Neuronal stem cell (in vitro differentiated cells): Measurements from ENCODE around the gene MMP25.

Source experiments
- DNase-seq: peaks from one replicate; pipeline ENCODE4 v3.0.0-alpha.2; 2013; ENCODE audit warnings: low spot score
- H2AFZ ChIP-seq: one replicate; pipeline ENCODE4 v1.6.1; 2013; ENCODE audit warnings: mild to moderate bottlenecking, low read length, inconsistent platforms
- H2AK5ac ChIP-seq: 2 replicates; pipeline ENCODE4 v1.6.1; 2013; ENCODE audit warnings: low read depth, mild to moderate bottlenecking, inconsistent platforms, low read length, moderate library complexity, mixed read lengths
- H2BK120ac ChIP-seq: 2 replicates; pipeline ENCODE4 v1.6.1; 2013; ENCODE audit warnings: low read depth, mild to moderate bottlenecking, inconsistent platforms, low read length, moderate library complexity, mixed read lengths
- H2BK12ac ChIP-seq: one replicate; pipeline ENCODE4 v1.6.1; 2013; ENCODE audit warnings: low read length, inconsistent platforms
- H2BK15ac ChIP-seq: 2 replicates; pipeline ENCODE4 v1.6.1; 2013; ENCODE audit warnings: mild to moderate bottlenecking, low read length, inconsistent platforms, mixed read lengths
- H2BK5ac ChIP-seq: one replicate; pipeline ENCODE4 v1.6.1; 2013; ENCODE audit warnings: inconsistent platforms, mild to moderate bottlenecking, low read length, moderate library complexity
- H3K14ac ChIP-seq: one replicate; pipeline ENCODE4 v1.6.1; 2013; ENCODE audit warnings: low read length, inconsistent platforms
- H3K18ac ChIP-seq: 2 replicates; pipeline ENCODE4 v1.6.1; 2013; ENCODE audit warnings: low read length, inconsistent platforms
- H3K23ac ChIP-seq: 2 replicates; pipeline ENCODE4 v1.6.1; 2013; ENCODE audit warnings: low read depth, mild to moderate bottlenecking, mixed read lengths, low read length, inconsistent platforms; ENCODE audit not compliant: poor library complexity
- H3K27ac ChIP-seq: replicated peaks from 3 replicates; pipeline ENCODE4 v1.5.1; 2013; ENCODE audit warnings: low read length, inconsistent platforms
- H3K27me3 ChIP-seq, 3 experiments: 2 replicates each; pipeline ENCODE4 v1.6.1; 2013; ENCODE audit warnings: low read length in 3 of 3, mild to moderate bottlenecking in 2 of 3, inconsistent platforms in 1 of 3, low read depth in 1 of 3, mixed read lengths in 1 of 3, moderate library complexity in 1 of 3; ENCODE audit not compliant: control insufficient read depth in 3 of 3, insufficient read depth in 3 of 3
- H3K36me3 ChIP-seq, 2 donors: replicated peaks in 1 of 2; 2 replicates each; pipeline ENCODE4 v1.6.1; 2013; ENCODE audit warnings: low read length in 2 of 2; ENCODE audit not compliant: control insufficient read depth in 2 of 2, insufficient read depth in 2 of 2
- H3K4ac ChIP-seq: 2 replicates; pipeline ENCODE4 v1.6.1; 2013; ENCODE audit warnings: inconsistent platforms, mild to moderate bottlenecking, low read length, moderate library complexity
- H3K4me1 ChIP-seq, 2 donors: 1 replicate in 1 of 2; 2 replicates in 1 of 2; pipeline ENCODE4 v1.6.1; 2013; ENCODE audit warnings: low read length in 2 of 2, low read depth in 1 of 2; ENCODE audit not compliant: control insufficient read depth in 2 of 2, insufficient read depth in 1 of 2
- H3K4me2 ChIP-seq: one replicate; pipeline ENCODE4 v1.6.1; 2013; ENCODE audit warnings: mild to moderate bottlenecking, low read length, inconsistent platforms; ENCODE audit not compliant: insufficient read depth, poor library complexity, severe bottlenecking
- H3K4me3 ChIP-seq, 2 donors: 2 replicates each; pipeline ENCODE4 v1.5.1; 2013; ENCODE audit warnings: low read length in 2 of 2, mild to moderate bottlenecking in 2 of 2, inconsistent platforms in 1 of 2, moderate library complexity in 1 of 2
- H3K79me1 ChIP-seq: one replicate; pipeline ENCODE4 v1.6.1; 2013; ENCODE audit warnings: low read depth, mild to moderate bottlenecking, inconsistent platforms, low read length, moderate library complexity
- H3K9ac ChIP-seq: one replicate; pipeline ENCODE4 v1.6.1; 2013; ENCODE audit warnings: mild to moderate bottlenecking, low read depth, low read length, inconsistent platforms; ENCODE audit not compliant: poor library complexity
- H3K9me3 ChIP-seq, 2 donors: replicated peaks in 1 of 2; 2 replicates each; pipeline versions ENCODE3 to v1.6.1; 2013; ENCODE audit warnings: low read length in 2 of 2, mild to moderate bottlenecking in 2 of 2, inconsistent platforms in 1 of 2, low read depth in 1 of 2, mixed read lengths in 1 of 2, moderate library complexity in 1 of 2; ENCODE audit not compliant: control insufficient read depth in 2 of 2, insufficient read depth in 1 of 2
- H4K8ac ChIP-seq: one replicate; pipeline ENCODE4 v1.6.1; 2013; ENCODE audit warnings: low read depth, mild to moderate bottlenecking, inconsistent platforms, low read length, moderate library complexity
- H4K91ac ChIP-seq: one replicate; pipeline ENCODE4 v1.6.1; 2013; ENCODE audit warnings: low read length, low read depth, mild to moderate bottlenecking, inconsistent platforms; ENCODE audit not compliant: poor library complexity
- WGBS, 2 donors: extraction: QIAGEN DNeasy Blood & Tissue Kit; methylation state at CpG; one replicate each; pipeline ENCODE4 v1.1.7; 2013; ENCODE audit warnings: missing lambda C conversion rate in 2 of 2, mixed read lengths in 1 of 2; ENCODE audit not compliant: insufficient read length in 2 of 2, insufficient replicate concordance in 1 of 2; ENCODE audit errors: extremely low coverage in 2 of 2; 5-methylcytosine and 5-hydroxymethylcytosine counted together

Gene MMP25

DNA sequence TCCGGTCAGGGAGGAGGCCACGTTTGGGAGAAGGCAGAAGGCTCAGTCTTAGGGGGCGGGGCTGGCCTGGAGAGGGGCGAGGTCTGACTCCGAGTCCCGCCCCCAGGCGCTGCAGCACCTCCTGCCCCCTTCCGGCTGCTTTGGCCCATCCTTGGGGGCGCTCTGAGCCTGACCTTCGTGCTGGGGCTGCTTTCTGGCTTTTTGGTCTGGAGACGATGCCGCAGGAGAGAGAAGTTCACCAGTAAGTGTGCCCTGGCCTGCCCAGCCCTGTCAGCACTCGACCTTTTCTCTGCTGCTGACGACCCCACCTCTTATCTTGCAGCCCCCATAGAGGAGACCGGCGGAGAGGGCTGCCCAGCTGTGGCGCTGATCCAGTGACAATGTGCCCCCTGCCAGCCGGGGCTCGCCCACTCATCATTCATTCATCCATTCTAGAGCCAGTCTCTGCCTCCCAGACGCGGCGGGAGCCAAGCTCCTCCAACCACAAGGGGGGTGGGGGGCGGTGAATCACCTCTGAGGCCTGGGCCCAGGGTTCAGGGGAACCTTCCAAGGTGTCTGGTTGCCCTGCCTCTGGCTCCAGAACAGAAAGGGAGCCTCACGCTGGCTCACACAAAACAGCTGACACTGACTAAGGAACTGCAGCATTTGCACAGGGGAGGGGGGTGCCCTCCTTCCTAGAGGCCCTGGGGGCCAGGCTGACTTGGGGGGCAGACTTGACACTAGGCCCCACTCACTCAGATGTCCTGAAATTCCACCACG is 24.7 kb upstream of the MMP25 start:
- Histone ChIP-seq H3K23ac (peak overlapping the region; percentile 97), H3K79me1 (peaks cover 9% of the 10 kb centered on the region), H3K4me2 (peak overlapping the region; percentile 100), H2AK5ac (peak overlapping the region; percentile 81), H2AFZ (peak overlapping the region; percentile 93), H3K4me3 (peak overlapping the region; percentile 51 to 91), H3K4me1 (peaks cover 25 to 29% of the 10 kb centered on the region in 2 donors), H3K4ac (peak overlapping the region; percentile 9), H3K9ac (peak overlapping the region; percentile 91), H3K27ac (peak overlapping the region; percentile 92), H3K9me3 (no peaks in the 10 kb centered on the region), H2BK15ac (peak overlapping the region; percentile 96), H2BK5ac (peak overlapping the region; percentile 82), H3K14ac (peak overlapping the region; percentile 89), H4K91ac (no peak overlapping the region), H2BK12ac (peak overlapping the region; percentile 100), H2BK120ac (peak overlapping the region; percentile 90), H3K27me3 (peaks cover 0 to 13% (median 5%) of the 10 kb centered on the region in 3 experiments), H4K8ac (no peak overlapping the region), H3K36me3 (peaks cover 5 to 13% of the 10 kb centered on the region in 2 donors), H3K18ac (peak overlapping the region; percentile 98)
- DNase-seq, result peak; percentile 89
- WGBS, 2 donors, result no CpG with 5 or more reads among the region's 25 CpGs

GRCh38 chr16:3022208-3022683 is 24.1 kb upstream of the MMP25 start:
- Histone ChIP-seq H2AFZ (no peak overlapping the region), H2BK12ac (peak overlapping the region; percentile 100), H3K4me2 (peak overlapping the region; percentile 100), H3K23ac (no peak overlapping the region), H3K4me1 (peaks cover 25% of the 10 kb centered on the region in 2 donors), H3K27me3 (peaks cover 0 to 8% (median under 1%) of the 10 kb centered on the region in 3 experiments), H3K18ac (peak overlapping the region; percentile 98), H3K9me3 (no peaks in the 10 kb centered on the region), H3K14ac (no peak overlapping the region), H2BK5ac (peak overlapping the region; percentile 82), H4K91ac (no peak overlapping the region), H4K8ac (no peak overlapping the region), H3K36me3 (peaks cover 9 to 19% of the 10 kb centered on the region in 2 donors), H2BK15ac (no peak overlapping the region), H2AK5ac (no peak overlapping the region), H3K4me3 (peak overlapping the region; percentile 51 to 91), H3K27ac (peak overlapping the region; percentile 92), H3K4ac (no peak overlapping the region), H3K79me1 (peaks cover 8% of the 10 kb centered on the region), H2BK120ac (peak overlapping the region; percentile 90), H3K9ac (peak overlapping the region; percentile 86)
- DNase-seq, result peak; percentile 73
- no CpG with 5 or more reads among the region's 8 CpGs for WGBS, 2 donors

- peak overlapping the region; percentile 49 for H3K27ac ChIP-seq
Observed at GRCh38 chr16:3022684-3023414, 23.5 kb upstream of the MMP25 start.

GRCh38 chr16:3023415-3023668 is 23.0 kb upstream of the MMP25 start:
- Histone ChIP-seq H3K27ac (peak overlapping the region; percentile 38), H3K4me3 (peak overlapping the region; percentile 66 to 82), H3K14ac (no peak overlapping the region), H3K9me3 (no peaks in the 10 kb centered on the region), H2BK120ac (no peak overlapping the region), H3K18ac (peak overlapping the region; percentile 98), H2BK5ac (peak overlapping the region; percentile 71), H3K9ac (peak overlapping the region; percentile 87), H2AFZ (peak overlapping the region; percentile 95), H3K4me1 (peaks cover 23 to 26% of the 10 kb centered on the region in 2 donors), H4K91ac (no peak overlapping the region), H3K79me1 (peaks cover 5% of the 10 kb centered on the region), H4K8ac (no peak overlapping the region), H3K4ac (no peak overlapping the region), H3K36me3 (peaks cover 9 to 26% of the 10 kb centered on the region in 2 donors), H3K27me3 (peaks cover 0 to 1% (median 0%) of the 10 kb centered on the region in 3 experiments), H2AK5ac (peak overlapping the region; percentile 98), H2BK12ac (peak overlapping the region; percentile 81), H3K4me2 (peak overlapping the region; percentile 100), H3K23ac (peak overlapping the region; percentile 96), H2BK15ac (peak overlapping the region; percentile 97)
- no CpG with 5 or more reads among the region's 6 CpGs for WGBS, 2 donors
- no peak for DNase-seq

More at GRCh38 chr16:3022684-3023414, 23.5 kb upstream of the MMP25 start:
- H3K9ac ChIP-seq, result peak overlapping the region; percentile 60
- H3K4me2 ChIP-seq, result peak overlapping the region; percentile 100
- peak overlapping the region; percentile 95 for H2AFZ ChIP-seq
- WGBS, 2 donors, result no CpG with 5 or more reads among the region's 8 CpGs
- peaks cover 25% of the 10 kb centered on the region in 2 donors for H3K4me1 ChIP-seq
- H4K91ac ChIP-seq, result no peak overlapping the region
- H3K14ac ChIP-seq, result no peak overlapping the region
- peak overlapping the region; percentile 66 to 82 for H3K4me3 ChIP-seq
- H2BK15ac ChIP-seq, result peak overlapping the region; percentile 34
- peak overlapping the region; percentile 45 for H3K23ac ChIP-seq
- peaks cover 0 to 5% (median 0%) of the 10 kb centered on the region in 3 experiments for H3K27me3 ChIP-seq
- H3K18ac ChIP-seq, result peak overlapping the region; percentile 98
- H3K36me3 ChIP-seq, result peaks cover 9 to 25% of the 10 kb centered on the region in 2 donors
- H2BK5ac ChIP-seq, result peak overlapping the region; percentile 71
- peak overlapping the region; percentile 98 for H2AK5ac ChIP-seq
- no peak overlapping the region for H4K8ac ChIP-seq
- DNase-seq, result no peak
- H3K79me1 ChIP-seq, result peaks cover 5% of the 10 kb centered on the region
- H2BK120ac ChIP-seq, result peak overlapping the region; percentile 64
- H2BK12ac ChIP-seq, result no peak overlapping the region
- no peak overlapping the region for H3K4ac ChIP-seq
- H3K9me3 ChIP-seq, result no peaks in the 10 kb centered on the region
